Lower lobe of right lung (tissue), 2 donors: ENCODE results near the gene TMEM272. TPM values are rescaled to one million over a fixed set of nuclear protein-coding genes. Genes with fewer than 3 reads are reported as not detected.

Experiments used
- ATAC-seq, 2 donors: fragments of 200-7000 bp; cut with Tn5 transposase; one replicate each; pipeline ENCODE4 v1.9.1; 2020 to 2022; ENCODE audit warnings: mild to moderate bottlenecking in 2 of 2, moderate library complexity in 2 of 2
- DNase-seq: peaks from one replicate; pipeline ENCODE4 v3.0.0-alpha.2; 2020
- H3K27ac ChIP-seq: fragments of 200-600 bp; one replicate; pipeline ENCODE4 v1.8.0; 2022
- H3K27me3 ChIP-seq: fragments of 200-600 bp; one replicate; pipeline ENCODE4 v1.8.0; 2022; ENCODE audit warnings: low read depth
- H3K36me3 ChIP-seq: fragments of 200-600 bp; one replicate; pipeline ENCODE4 v1.8.0; 2022; ENCODE audit warnings: mild to moderate bottlenecking
- H3K4me1 ChIP-seq: fragments of 200-600 bp; one replicate; pipeline ENCODE4 v1.8.0; 2022
- H3K4me3 ChIP-seq: fragments of 200-600 bp; one replicate; pipeline ENCODE4 v1.8.0; 2022; ENCODE audit warnings: mild to moderate bottlenecking
- H3K9me3 ChIP-seq: fragments of 200-600 bp; one replicate; pipeline ENCODE4 v1.8.0; 2022
- intact Hi-C: fragments of 100-400 bp; cut with DNase I; formaldehyde crosslinking; loops from one replicate; pipeline ENCODE4 v1.11.0; 2022
- total RNA-seq: library from RNA; stranded (reverse); fragmentation: NEBNext Ultra II Directional; extraction: Animal tissue kit (Norgen Biotek cat#: 25700); gene quantifications from one replicate; pipeline ENCODE4 v1.2.1, GENCODE V29; 2021
- TF ChIP-seq, protein P1 (sequence below): fragments of 200-600 bp; IDR thresholded peaks from one replicate; pipeline ENCODE4 v1.8.0; 2022; ENCODE audit warnings: antibody characterized with exemption, mild to moderate bottlenecking
- donor health status: DM: no; HTN: yes; CAD: no; lungs with severe emphysema.

The TMEM272 gene
- total RNA-seq, 1 donor from 2014 or later, result 0.09 TPM

DNA sequence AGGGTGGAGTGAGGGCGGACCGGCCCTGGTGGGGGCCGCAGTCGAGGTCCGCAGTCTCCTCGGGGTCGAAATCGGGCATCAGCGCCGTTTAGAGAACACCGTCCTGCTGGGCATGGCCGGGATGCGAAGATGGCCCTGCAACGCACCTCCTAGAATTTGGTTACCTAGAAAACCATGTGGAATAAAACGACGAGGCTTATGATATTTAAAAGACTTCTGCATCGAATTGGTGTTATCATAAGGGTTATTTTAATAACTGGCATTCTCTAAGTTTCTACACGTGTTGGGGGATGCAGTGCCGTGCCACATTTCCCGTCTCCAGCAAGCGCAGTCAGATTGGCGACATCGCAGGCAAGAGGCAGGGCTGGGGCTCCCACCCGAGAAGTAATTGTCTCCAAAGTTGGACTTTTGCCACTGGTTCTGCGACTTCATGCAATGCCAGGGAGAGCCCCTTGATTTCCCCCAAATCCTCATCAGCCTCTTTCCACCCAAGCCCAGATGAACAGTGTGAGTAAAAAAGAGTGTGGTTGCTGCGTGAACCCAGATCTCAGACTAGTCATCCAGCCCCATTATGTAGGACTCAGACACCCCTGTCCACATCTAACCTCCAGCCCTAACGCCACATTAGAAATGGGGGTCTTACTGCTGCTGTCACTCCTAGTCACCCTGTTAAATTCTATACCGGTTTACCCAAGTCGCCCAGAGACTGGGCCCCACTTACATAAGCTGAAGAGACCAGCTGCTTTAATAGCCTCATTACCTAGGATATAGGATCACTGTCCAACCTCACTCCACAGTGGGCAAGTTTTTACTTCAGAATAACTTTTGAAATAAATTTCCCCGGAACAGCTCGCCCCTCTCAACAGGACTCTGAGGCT, 40.4 kb downstream of the TMEM272 start:
- intact Hi-C loops, result no loop called here
- H3K4me1 ChIP-seq, result peaks cover 33% of the 10 kb centered on the region
- TF ChIP-seq, protein P1, sequence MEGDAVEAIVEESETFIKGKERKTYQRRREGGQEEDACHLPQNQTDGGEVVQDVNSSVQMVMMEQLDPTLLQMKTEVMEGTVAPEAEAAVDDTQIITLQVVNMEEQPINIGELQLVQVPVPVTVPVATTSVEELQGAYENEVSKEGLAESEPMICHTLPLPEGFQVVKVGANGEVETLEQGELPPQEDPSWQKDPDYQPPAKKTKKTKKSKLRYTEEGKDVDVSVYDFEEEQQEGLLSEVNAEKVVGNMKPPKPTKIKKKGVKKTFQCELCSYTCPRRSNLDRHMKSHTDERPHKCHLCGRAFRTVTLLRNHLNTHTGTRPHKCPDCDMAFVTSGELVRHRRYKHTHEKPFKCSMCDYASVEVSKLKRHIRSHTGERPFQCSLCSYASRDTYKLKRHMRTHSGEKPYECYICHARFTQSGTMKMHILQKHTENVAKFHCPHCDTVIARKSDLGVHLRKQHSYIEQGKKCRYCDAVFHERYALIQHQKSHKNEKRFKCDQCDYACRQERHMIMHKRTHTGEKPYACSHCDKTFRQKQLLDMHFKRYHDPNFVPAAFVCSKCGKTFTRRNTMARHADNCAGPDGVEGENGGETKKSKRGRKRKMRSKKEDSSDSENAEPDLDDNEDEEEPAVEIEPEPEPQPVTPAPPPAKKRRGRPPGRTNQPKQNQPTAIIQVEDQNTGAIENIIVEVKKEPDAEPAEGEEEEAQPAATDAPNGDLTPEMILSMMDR, result no peak
- no peaks in the 10 kb centered on the region for H3K9me3 ChIP-seq
- DNase-seq, result no peak
- peak overlapping the region; percentile 67 for H3K4me3 ChIP-seq
- no peaks in the 10 kb centered on the region for H3K27me3 ChIP-seq
- H3K27ac ChIP-seq, result peak overlapping the region; percentile 100
- peak in 1 of 2 donors; percentile 0 for ATAC-seq
- H3K36me3 ChIP-seq, result no peaks in the 10 kb centered on the region

DNA sequence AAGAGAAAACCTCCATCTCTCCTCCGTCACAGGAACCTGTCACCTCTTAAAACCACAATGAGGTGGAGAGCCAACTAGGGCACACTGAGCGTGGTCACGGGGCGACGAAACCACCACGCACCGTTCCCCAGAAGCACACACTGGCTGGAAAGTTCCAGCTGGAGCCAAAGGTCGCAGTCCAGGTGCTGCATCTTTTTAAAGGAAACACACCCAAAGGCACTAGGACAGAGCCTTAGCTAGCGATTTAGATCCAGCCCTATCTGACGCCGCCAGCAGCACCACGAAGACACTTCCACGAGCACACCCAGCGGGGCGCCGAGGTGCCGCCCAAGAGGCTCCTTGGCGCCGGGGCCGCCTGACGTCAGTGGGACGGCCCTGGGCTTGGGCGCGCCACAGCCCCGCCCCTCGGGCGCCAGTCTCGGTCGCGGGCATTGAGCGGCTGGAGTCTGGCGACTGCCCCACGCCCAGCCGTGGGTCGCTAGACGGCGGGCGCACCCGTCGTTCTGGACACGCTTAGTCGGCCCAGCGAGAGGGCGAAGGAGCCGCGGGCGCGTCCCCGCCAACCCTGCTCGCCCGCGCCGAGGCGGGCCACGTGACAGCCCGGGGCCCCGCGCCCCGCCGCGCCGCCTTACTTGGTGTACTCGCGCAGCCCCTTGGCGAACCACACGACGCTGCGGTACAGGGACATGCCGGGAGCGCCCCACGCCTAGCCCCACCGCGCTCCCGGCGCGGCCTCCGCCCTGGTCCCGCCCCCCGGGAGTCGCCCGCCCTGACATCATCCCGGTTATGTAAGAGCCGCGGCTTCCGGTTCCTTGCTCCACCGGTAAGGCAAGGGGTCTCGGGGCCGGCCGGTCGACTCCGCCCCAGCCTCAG, 41.3 kb downstream of the TMEM272 start, which contains the start of gene DHRS12:
DHRS12 (minus strand) TSS at position 742 of the 873 bp plus-strand sequence. CDS start 4,504 bp downstream, outside the sequence.
- intact Hi-C loops, result no loop called here
- ATAC-seq (peak; percentile 93 to 95), DNase-seq (peak; percentile 95)
- Histone ChIP-seq H3K36me3 (no peaks in the 10 kb centered on the region), H3K27ac (peak within 1 kb of the TSS; percentile 100), H3K27me3 (no peaks in the 10 kb centered on the region), H3K4me1 (peaks cover 33% of the 10 kb centered on the region), H3K9me3 (no peaks in the 10 kb centered on the region), H3K4me3 (peak within 1 kb of the TSS; percentile 67)
- TF ChIP-seq, protein P1, result peak; percentile 33

DNA sequence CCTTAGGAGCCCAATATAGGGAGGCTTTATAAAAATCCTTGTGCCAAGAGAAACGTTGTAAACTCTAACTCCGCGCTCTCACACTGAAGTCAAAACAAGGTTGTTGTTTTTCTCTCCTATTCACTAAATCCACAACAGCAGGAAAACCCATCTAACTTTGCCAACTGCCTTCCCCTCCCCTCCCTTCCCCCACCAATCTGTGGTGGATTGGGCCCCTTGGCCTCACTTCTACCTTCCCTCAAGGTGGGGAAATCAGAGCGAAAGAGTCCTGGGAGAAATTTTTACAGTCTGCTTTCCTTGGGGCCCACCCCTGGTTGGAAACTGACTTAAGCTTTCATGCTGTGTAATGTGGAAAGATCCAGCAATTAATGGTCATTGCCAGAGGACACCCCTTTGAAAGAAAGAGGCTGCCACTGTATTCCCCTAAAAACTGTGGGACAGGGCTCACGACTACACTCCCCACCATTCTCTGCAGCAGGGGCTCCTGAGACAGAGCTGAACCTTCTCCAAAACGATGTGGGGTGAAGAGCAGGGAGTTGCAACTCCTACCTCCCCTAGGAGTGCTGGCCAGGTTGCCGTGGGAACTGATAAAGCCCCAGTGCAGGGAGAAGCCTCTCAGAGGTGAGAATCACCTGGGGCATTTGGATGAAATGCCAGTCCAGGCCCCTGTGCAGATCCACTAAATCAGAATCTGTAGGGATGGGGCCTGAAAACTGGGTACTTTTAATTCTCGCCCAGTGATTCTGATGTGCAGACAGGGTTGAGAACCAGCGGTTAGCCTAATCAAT, 42.2 kb downstream of the TMEM272 start:
- peaks cover 33% of the 10 kb centered on the region for H3K4me1 ChIP-seq
- peak overlapping the region; percentile 100 for H3K27ac ChIP-seq
- ATAC-seq (no peak), DNase-seq (no peak)
- intact Hi-C loops, result no loop called here
- no peaks in the 10 kb centered on the region for H3K9me3 ChIP-seq
- H3K27me3 ChIP-seq, result no peaks in the 10 kb centered on the region
- no peaks in the 10 kb centered on the region for H3K36me3 ChIP-seq
- TF ChIP-seq, protein P1, result no peak
- peak overlapping the region; percentile 67 for H3K4me3 ChIP-seq

DNA sequence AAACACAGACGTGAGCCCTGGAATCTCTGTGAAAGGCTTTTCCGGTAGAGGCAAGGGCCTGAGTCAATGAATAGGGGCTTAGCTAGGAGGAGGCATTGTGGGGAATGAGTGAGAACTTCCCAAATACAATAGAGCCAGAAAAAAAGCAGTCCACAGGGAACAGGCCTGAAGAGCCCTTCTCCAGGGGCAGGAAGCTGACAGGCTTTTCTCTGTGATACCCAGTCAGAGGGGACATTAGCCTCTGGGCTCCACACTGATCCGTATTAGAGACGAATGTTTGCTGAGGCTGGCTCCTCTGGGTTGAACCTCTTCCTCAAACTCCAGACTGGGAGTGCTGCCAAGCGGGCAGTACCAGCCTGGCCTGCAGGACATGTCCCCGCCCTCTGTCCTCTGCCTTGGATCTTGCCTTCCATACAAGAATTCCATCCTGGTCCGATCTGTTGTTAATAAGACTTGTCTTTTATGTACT, 43.3 kb downstream of the TMEM272 start:
- ATAC-seq (peak; percentile 27 to 33), DNase-seq (peak; percentile 90)
- Histone ChIP-seq H3K9me3 (no peaks in the 10 kb centered on the region), H3K27me3 (no peaks in the 10 kb centered on the region), H3K4me3 (no peak overlapping the region), H3K36me3 (peaks cover 5% of the 10 kb centered on the region), H3K27ac (peak overlapping the region; percentile 72), H3K4me1 (peaks cover 33% of the 10 kb centered on the region)
- intact Hi-C loops, result no loop called here
- TF ChIP-seq, protein P1, result no peak

DNA sequence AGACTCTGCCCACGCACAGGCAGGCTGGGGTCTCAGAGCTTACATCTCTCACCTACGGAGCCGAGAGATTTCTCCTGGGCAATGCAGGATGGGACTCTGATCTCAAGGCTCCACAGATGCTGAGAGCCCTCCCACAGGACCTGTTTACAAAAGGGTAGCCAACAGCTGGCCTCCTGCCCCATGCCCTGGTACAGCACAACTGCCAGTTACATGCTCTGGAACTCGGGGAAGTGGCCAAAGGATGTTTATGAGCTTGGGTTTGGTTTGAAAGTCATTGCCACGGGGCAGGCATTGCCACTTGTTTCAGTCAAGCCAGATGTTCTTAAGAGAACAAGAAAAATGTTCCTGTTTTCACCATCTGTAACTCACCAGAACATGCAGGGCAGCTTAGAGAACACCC, 44.5 kb downstream of the TMEM272 start:
- Histone ChIP-seq H3K27ac (no peak overlapping the region), H3K36me3 (peaks cover 8% of the 10 kb centered on the region), H3K27me3 (no peaks in the 10 kb centered on the region), H3K4me3 (no peak overlapping the region), H3K9me3 (no peaks in the 10 kb centered on the region), H3K4me1 (peaks cover 33% of the 10 kb centered on the region)
- intact Hi-C loops, result no loop called here
- ATAC-seq (no peak), DNase-seq (no peak)
- TF ChIP-seq, protein P1, result no peak
